B cell (primary cell): ENCODE results near the gene PLCG2. TPM values are rescaled to one million over a fixed set of nuclear protein-coding genes. Genes with fewer than 3 reads are reported as not detected.

ENCODE experiments used
- ATAC-seq: fragments of 200-7000 bp; cut with Tn5 transposase; one replicate; pipeline ENCODE4 v1.10.0; 2021; ENCODE audit warnings: low read depth, mild to moderate bottlenecking, moderate number of reproducible peaks, moderate library complexity
- CTCF ChIA-PET: fragments of 350-600 bp; sonication (Branson Sonifier 250); formaldehyde crosslinking; loops from one replicate; lab custom pipeline; 2021; ENCODE audit warnings: antibody characterized with exemption, inconsistent platforms; lab: Charles Lee
- POLR2A ChIA-PET: fragments of 350-600 bp; sonication (Branson Sonifier 250); formaldehyde crosslinking; loops from one replicate; lab custom pipeline; 2021; ENCODE audit warnings: antibody characterized with exemption; lab: Charles Lee
- DNase-seq: peaks from one replicate; pipeline ENCODE4 v3.0.0; 2013
- H2AFZ ChIP-seq: 2 replicates; pipeline ENCODE4 v1.6.1; 2012; ENCODE audit warnings: mild to moderate bottlenecking, low read depth, low read length; ENCODE audit not compliant: insufficient read depth, poor library complexity, severe bottlenecking
- H3K27ac ChIP-seq, 2 donors: 1 replicate in 1 of 2; 2 replicates in 1 of 2; pipeline ENCODE4 v1.5.1; 2012 to 2013; ENCODE audit warnings: low read length in 2 of 2, mild to moderate bottlenecking in 2 of 2, moderate library complexity in 1 of 2
- H3K27me3 ChIP-seq, 4 experiments: fragments of 200-600 bp in 1 of 4; sonication (generic) in 1 of 4; replicated peaks in 1 of 4; 1 replicate in 2 of 4; 2 replicates in 2 of 4; pipeline versions ENCODE4 v1.6.1 to v1.7.0; 2013 to 2016; ENCODE audit warnings: low read length in 3 of 4, mild to moderate bottlenecking in 2 of 4, mixed read lengths in 1 of 4, moderate library complexity in 1 of 4; ENCODE audit not compliant: insufficient read depth in 4 of 4, control insufficient read depth in 3 of 4; ENCODE audit errors: control extremely low read depth in 1 of 4
- H3K36me3 ChIP-seq, 2 experiments: replicated peaks in 1 of 2; 1 replicate in 1 of 2; 2 replicates in 1 of 2; pipeline versions ENCODE4 v1.6.1 to v1.7.1; 2013; ENCODE audit warnings: low read length in 1 of 2; ENCODE audit not compliant: insufficient read depth in 2 of 2, control insufficient read depth in 1 of 2; ENCODE audit errors: control extremely low read depth in 1 of 2, extremely low read depth in 1 of 2
- H3K4me1 ChIP-seq, 2 donors: fragments of 200-600 bp in 1 of 2; sonication (generic) in 1 of 2; 1 replicate in 1 of 2; 2 replicates in 1 of 2; pipeline versions ENCODE4 v1.5.1 to v1.6.1; 2013 to 2017; ENCODE audit warnings: low read length in 2 of 2; ENCODE audit not compliant: control insufficient read depth in 2 of 2, insufficient read depth in 2 of 2
- H3K4me2 ChIP-seq: replicated peaks from 2 replicates; pipeline ENCODE3; 2012; ENCODE audit warnings: mild to moderate bottlenecking, low read depth, low read length; ENCODE audit not compliant: poor library complexity, severe bottlenecking
- H3K4me3 ChIP-seq, 5 experiments: fragments of 200-600 bp in 1 of 5; sonication (generic) in 1 of 5; 1 replicate in 3 of 5; 2 replicates in 2 of 5; pipeline versions ENCODE4 v1.5.1 to v1.7.0; 2011 to 2016; ENCODE audit warnings: low read length in 4 of 5, mild to moderate bottlenecking in 4 of 5, low read depth in 2 of 5, control low read depth in 1 of 5, moderate library complexity in 1 of 5; ENCODE audit not compliant: insufficient read depth in 1 of 5; ENCODE audit errors: control extremely low read depth in 1 of 5, extremely low read depth in 1 of 5
- H3K79me2 ChIP-seq: fragments of 200-600 bp; sonication (generic); one replicate; pipeline ENCODE4 v1.6.0; 2016; ENCODE audit warnings: low read length; ENCODE audit not compliant: control insufficient read depth, insufficient read depth
- H3K9ac ChIP-seq: fragments of 200-600 bp; sonication (generic); 2 replicates; pipeline ENCODE4 v1.6.1; 2017; ENCODE audit warnings: mild to moderate bottlenecking, low read length, moderate library complexity
- H3K9me3 ChIP-seq, 3 donors: one replicate each; pipeline versions ENCODE4 v1.6.1 to v1.7.1; 2013; ENCODE audit warnings: low read length in 2 of 3; ENCODE audit not compliant: control insufficient read depth in 2 of 3, insufficient read depth in 1 of 3; ENCODE audit errors: control extremely low read depth in 1 of 3
- H4K20me1 ChIP-seq: 2 replicates; pipeline ENCODE4 v1.6.0; 2012; ENCODE audit warnings: mild to moderate bottlenecking, low read length; ENCODE audit not compliant: insufficient read depth, control insufficient read depth, poor library complexity, severe bottlenecking
- H3K27ac Mint-ChIP-seq: one replicate; pipeline ENCODE4 v1.8.0; 2021; ENCODE audit warnings: mixed read lengths
- H3K27me3 Mint-ChIP-seq: one replicate; pipeline ENCODE4 v1.8.0; 2021; ENCODE audit warnings: mixed read lengths
- H3K4me1 Mint-ChIP-seq: one replicate; pipeline ENCODE4 v1.8.0; 2021; ENCODE audit warnings: mixed read lengths
- H3K4me3 Mint-ChIP-seq: one replicate; pipeline ENCODE4 v1.8.0; 2021; ENCODE audit warnings: mixed read lengths
- H3K9me3 Mint-ChIP-seq: one replicate; pipeline ENCODE4 v1.8.0; 2022; ENCODE audit warnings: mixed read lengths; ENCODE audit not compliant: insufficient read depth
- CTCF ChIP-seq: fragments of 200-600 bp; IDR thresholded peaks from one replicate; pipeline ENCODE4 v1.8.0; 2022; ENCODE audit warnings: antibody characterized with exemption, mild to moderate bottlenecking
- EZH2 ChIP-seq: IDR thresholded peaks from 2 replicates; pipeline ENCODE4 v1.6.1; 2012; ENCODE audit warnings: borderline replicate concordance, low read depth, mild to moderate bottlenecking, moderate library complexity, low read length; ENCODE audit not compliant: insufficient read depth, poor library complexity, severe bottlenecking
- WGBS: methylation state at CpG from one replicate; pipeline ENCODE4 v1.1.5; 2013; ENCODE audit warnings: missing lambda C conversion rate; ENCODE audit not compliant: insufficient coverage; 5-methylcytosine and 5-hydroxymethylcytosine counted together
- intact Hi-C: fragments of 100-400 bp; cut with micrococcal nuclease; formaldehyde crosslinking; loops from one replicate; pipeline ENCODE4 v1.10.0; 2022
- polyA plus RNA-seq: library from polyadenylated mRNA; depleted of rRNA; stranded (reverse); fragments of >200 nt; gene quantifications from 2 replicates; pipeline ENCODE4 v1.2.3, GENCODE V29; 2012
- total RNA-seq, 2 donors: library from RNA; stranded (reverse); fragments of 120-200 nt in 1 of 2; gene quantifications; 1 replicate in 1 of 2; 2 replicates in 1 of 2; pipeline versions ENCODE4 v1.2.3 to v1.2.4, GENCODE V29; 2013 to 2022

PLCG2 gene
- total and polyA plus RNA-seq, 2 donors (not counting 1 experiment from before 2014, with no cell fraction given): 194 to 812 TPM

DNA sequence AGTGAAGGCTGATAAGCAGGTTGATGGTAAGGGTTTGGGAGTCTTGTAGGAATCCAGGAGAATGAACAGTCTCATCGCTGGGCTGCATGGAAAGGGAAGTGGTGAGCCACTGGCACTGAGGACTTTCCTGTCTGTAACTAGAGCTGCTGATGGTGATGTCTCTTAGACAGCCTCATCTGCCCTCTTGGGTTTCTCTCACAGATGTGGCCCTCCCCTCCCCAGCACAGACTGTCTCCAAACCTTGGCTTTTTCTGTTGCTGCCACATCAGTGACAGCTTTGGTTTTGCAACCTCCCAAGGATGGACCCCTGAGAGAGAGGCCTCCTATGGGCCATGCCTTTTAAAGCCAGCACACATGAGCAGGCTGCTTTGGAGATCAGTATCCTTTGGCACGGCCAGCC lies 16.9 kb downstream of the PLCG2 start:
- TF ChIP-seq EZH2 (no peak), CTCF (no peak)
- Histone ChIP-seq H3K9me3 (no peaks in the 10 kb centered on the region), H3K4me1 (peaks cover 91 to 99% of the 10 kb centered on the region in 2 donors), H3K4me2 (peak overlapping the region; percentile 73), H3K27me3 (no peaks in the 10 kb centered on the region), H3K79me2 (peaks cover 98% of the 10 kb centered on the region), H3K9ac (no peak overlapping the region), H3K4me3 (no peak overlapping the region), H3K36me3 (peaks cover 6 to 68% of the 10 kb centered on the region in 2 experiments), H2AFZ (no peak overlapping the region), H4K20me1 (peaks cover 44% of the 10 kb centered on the region), H3K27ac (peak overlapping the region; percentile 90 to 97)
- CTCF ChIA-PET: interaction anchor here (1.1 to 1.5 kb wide), 5 partner anchors 16 to 78 kb away, joined by 3 to 6 read pairs (median 4); no protein-coding TSS in a partner anchor
- DNase-seq (no peak), ATAC-seq (no peak)
- H3K27me3 Mint-ChIP-seq: no peaks in the 10 kb centered on the region
- H3K27ac Mint-ChIP-seq: peak overlapping the region; percentile 97
- H3K4me3 Mint-ChIP-seq: peak overlapping the region; percentile 77
- POLR2A ChIA-PET: interaction anchor here (0.7 to 2.2 kb wide), 3 partner anchors 9 to 66 kb away, joined by 4 to 6 read pairs (median 5); no protein-coding TSS in a partner anchor
- H3K4me1 Mint-ChIP-seq: peaks cover 85% of the 10 kb centered on the region
- no peaks in the 10 kb centered on the region for H3K9me3 Mint-ChIP-seq
- WGBS: 40% methylated on average over 2 of the region's 2 CpGs
- intact Hi-C loops: no loop called here

- peak overlapping the region; percentile 97 for H3K27ac Mint-ChIP-seq
- H3K9ac ChIP-seq: peak overlapping the region; percentile 22
- H3K4me1 Mint-ChIP-seq: peaks cover 80% of the 10 kb centered on the region
- no peak for TF ChIP-seq EZH2
- TF ChIP-seq CTCF: no peak
- no peak overlapping the region for H2AFZ ChIP-seq
- H3K27me3 ChIP-seq: no peaks in the 10 kb centered on the region
- H3K9me3 Mint-ChIP-seq: no peaks in the 10 kb centered on the region
- no peak for ATAC-seq
- peak overlapping the region; percentile 77 for H3K4me3 Mint-ChIP-seq
- WGBS: 47% methylated on average over 2 of the region's 10 CpGs
- no peaks in the 10 kb centered on the region for H3K9me3 ChIP-seq
- intact Hi-C loops: loop anchor here (1.0 kb wide), 1 partner anchor 13 kb away; no protein-coding TSS in a partner anchor
- H3K79me2 ChIP-seq: peaks cover 98% of the 10 kb centered on the region
- peak overlapping the region; percentile 73 for H3K4me2 ChIP-seq
- POLR2A ChIA-PET: interaction anchor here (0.7 to 2.2 kb wide), 2 partner anchors 10 to 26 kb away, joined by 3 to 6 read pairs; no protein-coding TSS in a partner anchor
- DNase-seq: no peak
- H3K27me3 Mint-ChIP-seq: no peaks in the 10 kb centered on the region
- CTCF ChIA-PET: interaction anchor here (1.1 to 2.6 kb wide), 4 partner anchors 17 to 59 kb away, joined by 3 to 11 read pairs (median 4); no protein-coding TSS in a partner anchor
- H3K36me3 ChIP-seq: peaks cover 8 to 64% of the 10 kb centered on the region in 2 experiments
- H3K4me3 ChIP-seq: no peak overlapping the region
- H3K27ac ChIP-seq: peak overlapping the region; percentile 90 to 97
- peaks cover 37% of the 10 kb centered on the region for H4K20me1 ChIP-seq
- peaks cover 90 to 98% of the 10 kb centered on the region in 2 donors for H3K4me1 ChIP-seq
Measured at GRCh38 chr16:81796583-81797346, 17.7 kb downstream of the PLCG2 start.
